HEK293 (cell line): ENCODE results near the gene ZFPL1.

Source experiments
- IKZF3 ChIP-seq: fragments of 450-650 bp; IDR thresholded peaks from 2 replicates; pipeline ENCODE4 v1.5.0; 2018; ENCODE audit warnings: missing biosample characterization, mild to moderate bottlenecking, missing genetic modification characterization, moderate library complexity
- KLF1 ChIP-seq: fragments of 450-650 bp; formaldehyde crosslinking; IDR thresholded peaks from 2 replicates; pipeline ENCODE4 v1.5.1; 2016; ENCODE audit warnings: missing biosample characterization, missing genetic modification characterization
- MYNN ChIP-seq: fragments of 450-650 bp; formaldehyde crosslinking; IDR thresholded peaks from 2 replicates; pipeline ENCODE4 v1.5.1; 2016; ENCODE audit warnings: missing biosample characterization, missing genetic modification characterization, borderline replicate concordance
- OSR2 ChIP-seq: fragments of 450-650 bp; formaldehyde crosslinking; IDR thresholded peaks from 2 replicates; pipeline ENCODE4 v1.5.1; 2016; ENCODE audit warnings: missing biosample characterization, missing genetic modification characterization
- PRDM1 ChIP-seq: fragments of 450-650 bp; formaldehyde crosslinking; IDR thresholded peaks from 2 replicates; pipeline ENCODE4; 2016; ENCODE audit warnings: missing biosample characterization, missing genetic modification characterization
- SCRT1 ChIP-seq: fragments of 450-650 bp; formaldehyde crosslinking; IDR thresholded peaks from 2 replicates; pipeline ENCODE4 v1.5.1; 2016; ENCODE audit warnings: missing biosample characterization, missing genetic modification characterization, borderline replicate concordance
- SP7 ChIP-seq: fragments of 450-650 bp; formaldehyde crosslinking; IDR thresholded peaks from 2 replicates; pipeline ENCODE4 v1.5.1; 2016; ENCODE audit warnings: missing biosample characterization, missing genetic modification characterization
- YY2 ChIP-seq: fragments of 450-650 bp; formaldehyde crosslinking; IDR thresholded peaks from 2 replicates; pipeline ENCODE4 v1.5.1; 2016; ENCODE audit warnings: missing biosample characterization, missing genetic modification characterization
- ZBTB17 ChIP-seq: fragments of 450-650 bp; formaldehyde crosslinking; IDR thresholded peaks from 2 replicates; pipeline ENCODE4 v1.5.1; 2016; ENCODE audit warnings: missing biosample characterization, missing genetic modification characterization
- ZNF132 ChIP-seq: fragments of 450-650 bp; formaldehyde crosslinking; IDR thresholded peaks from 2 replicates; pipeline ENCODE4 v1.5.1; 2017; ENCODE audit warnings: missing biosample characterization, missing genetic modification characterization, borderline replicate concordance
- ZNF146 ChIP-seq: fragments of 450-650 bp; formaldehyde crosslinking; IDR thresholded peaks from 2 replicates; pipeline ENCODE4 v1.5.1; 2016; ENCODE audit warnings: missing biosample characterization, missing genetic modification characterization
- ZNF18 ChIP-seq: fragments of 450-650 bp; formaldehyde crosslinking; IDR thresholded peaks from 2 replicates; pipeline ENCODE4 v1.5.1; 2016; ENCODE audit warnings: missing biosample characterization, missing genetic modification characterization
- ZNF274 ChIP-seq, 2 experiments: fragments of 200-500 bp in 1 of 2; fragments of 450-650 bp in 1 of 2; sonication (Bioruptor generic) in 1 of 2; formaldehyde crosslinking in 1 of 2; IDR thresholded peaks; 2 replicates each; pipeline versions ENCODE4 v1.5.1 to v1.6.1; 2014 to 2016; ENCODE audit warnings: borderline replicate concordance in 1 of 2, inconsistent platforms in 1 of 2, low read length in 1 of 2, missing biosample characterization in 1 of 2, missing genetic modification characterization in 1 of 2
- ZNF280C ChIP-seq: fragments of 450-650 bp; formaldehyde crosslinking; IDR thresholded peaks from 2 replicates; pipeline ENCODE4 v1.5.1; 2016; ENCODE audit warnings: missing biosample characterization, missing genetic modification characterization
- ZNF335 ChIP-seq: fragments of 450-650 bp; formaldehyde crosslinking; conservative IDR thresholded peaks from 2 replicates; pipeline ENCODE4 v1.5.1; 2016; ENCODE audit warnings: missing biosample characterization, missing genetic modification characterization
- ZNF354C ChIP-seq: fragments of 450-650 bp; formaldehyde crosslinking; IDR thresholded peaks from 2 replicates; pipeline ENCODE4 v1.5.1; 2016; ENCODE audit warnings: missing biosample characterization, missing genetic modification characterization, low read depth, borderline replicate concordance
- ZNF37A ChIP-seq: fragments of 450-650 bp; IDR thresholded peaks from 2 replicates; pipeline ENCODE4 v1.5.1; 2018; ENCODE audit warnings: missing biosample characterization, missing genetic modification characterization
- ZNF398 ChIP-seq: fragments of 450-650 bp; formaldehyde crosslinking; IDR thresholded peaks from 2 replicates; pipeline ENCODE4 v1.5.1; 2017; ENCODE audit warnings: missing biosample characterization, missing genetic modification characterization
- ZNF404 ChIP-seq: fragments of 450-650 bp; formaldehyde crosslinking; IDR thresholded peaks from 2 replicates; pipeline ENCODE4 v1.5.1; 2017; ENCODE audit warnings: missing biosample characterization, missing genetic modification characterization
- ZNF416 ChIP-seq: fragments of 450-650 bp; formaldehyde crosslinking; IDR thresholded peaks from 2 replicates; pipeline ENCODE4 v1.5.1; 2016; ENCODE audit warnings: missing biosample characterization, missing genetic modification characterization
- ZNF501 ChIP-seq: fragments of 450-650 bp; formaldehyde crosslinking; IDR thresholded peaks from 2 replicates; pipeline ENCODE4 v1.5.1; 2016; ENCODE audit warnings: missing biosample characterization, missing genetic modification characterization
- ZNF513 ChIP-seq: fragments of 450-650 bp; IDR thresholded peaks from 2 replicates; pipeline ENCODE4 v1.5.1; 2018; ENCODE audit warnings: missing biosample characterization, missing genetic modification characterization
- ZNF544 ChIP-seq: fragments of 450-650 bp; formaldehyde crosslinking; IDR thresholded peaks from 2 replicates; pipeline ENCODE4 v1.5.0; 2017; ENCODE audit warnings: missing biosample characterization, missing genetic modification characterization
- ZNF560 ChIP-seq: fragments of 450-650 bp; formaldehyde crosslinking; IDR thresholded peaks from 2 replicates; pipeline ENCODE4 v1.5.1; 2017; ENCODE audit warnings: missing biosample characterization, missing genetic modification characterization, borderline replicate concordance
- ZNF621 ChIP-seq: fragments of 450-650 bp; formaldehyde crosslinking; IDR thresholded peaks from 2 replicates; pipeline ENCODE4 v1.5.1; 2017; ENCODE audit warnings: missing biosample characterization, missing genetic modification characterization
- ZNF658 ChIP-seq: fragments of 450-650 bp; formaldehyde crosslinking; IDR thresholded peaks from 2 replicates; pipeline ENCODE4; 2016; ENCODE audit warnings: missing biosample characterization, missing genetic modification characterization
- ZNF670 ChIP-seq: fragments of 450-650 bp; formaldehyde crosslinking; IDR thresholded peaks from 2 replicates; pipeline ENCODE4 v1.5.1; 2016; ENCODE audit warnings: missing biosample characterization, missing genetic modification characterization, low read depth
- ZNF76 ChIP-seq: fragments of 450-650 bp; formaldehyde crosslinking; IDR thresholded peaks from 2 replicates; pipeline ENCODE4; 2016; ENCODE audit warnings: low read depth, missing biosample characterization, missing genetic modification characterization, borderline replicate concordance
- ZNF791 ChIP-seq: fragments of 450-650 bp; formaldehyde crosslinking; IDR thresholded peaks from 2 replicates; pipeline ENCODE4 v1.5.1; 2016; ENCODE audit warnings: missing biosample characterization, missing genetic modification characterization
- ZNF792 ChIP-seq: fragments of 450-650 bp; formaldehyde crosslinking; IDR thresholded peaks from 2 replicates; pipeline ENCODE4 v1.5.1; 2016; ENCODE audit warnings: missing biosample characterization, missing genetic modification characterization
- ZNF830 ChIP-seq: fragments of 450-650 bp; IDR thresholded peaks from 2 replicates; pipeline ENCODE4 v1.5.0; 2018; ENCODE audit warnings: missing biosample characterization, missing genetic modification characterization, low read depth, mild to moderate bottlenecking, moderate library complexity

The ZFPL1 gene

GRCh38 chr11:65102142-65103095 is 18.4 kb downstream of the ZFPL1 start (continued):
- TF ChIP-seq ZNF280C (tag by site-specific recombination) (no peak), KLF1 (tag by site-specific recombination) (peak; percentile 31), ZNF830 (tag by site-specific recombination) (no peak), OSR2 (tag by site-specific recombination) (peak; percentile 81), ZNF404 (tag by site-specific recombination) (no peak), ZNF146 (tag by site-specific recombination) (peak; percentile 28; the same call in 1 of the 2 replicates), ZNF274 (IDR thresholded peaks at IDR 0.05; ENCODE audit: low read length) (no peak), ZNF274 (tag by site-specific recombination; IDR thresholded peaks at IDR 0.05; ENCODE audit: borderline replicate concordance) (no peak), ZNF670 (no peak), ZBTB17 (tag by site-specific recombination) (peak; percentile 71), YY2 (tag by site-specific recombination) (no peak), ZNF18 (tag by site-specific recombination) (no peak), ZNF335 (tag by site-specific recombination) (peak; percentile 67), PRDM1 (tag by site-specific recombination) (no peak), ZNF398 (no peak), ZNF791 (no peak), ZNF792 (tag by site-specific recombination) (no peak), IKZF3 (tag by site-specific recombination) (peak; percentile 68), ZNF513 (tag by site-specific recombination) (no peak), ZNF560 (tag by site-specific recombination) (no peak), ZNF354C (tag by site-specific recombination) (no peak), ZNF76 (tag by site-specific recombination) (no peak), ZNF658 (tag by site-specific recombination) (no peak), MYNN (tag by site-specific recombination) (no peak), ZNF621 (tag by site-specific recombination) (no peak), ZNF416 (tag by site-specific recombination) (no peak), SP7 (tag by site-specific recombination) (peak; percentile 60; the same call in 1 of the 2 replicates), ZNF37A (tag by site-specific recombination) (no peak), ZNF544 (tag by site-specific recombination) (no peak), ZNF501 (tag by site-specific recombination) (0 out of 2 replicates have a peak, but pooled peaks have one; percentile 26), SCRT1 (tag by site-specific recombination) (peak; percentile 60; the same call in 1 of the 2 replicates), ZNF132 (tag by site-specific recombination) (no peak)
